Activated CD8-positive, alpha-beta T cell treated with anti-CD3 and anti-CD28 coated beads, Interleukin-2, amount 10 ng/mL, durations not matched to agents 7 days and 5 days (primary cell): ENCODE data around the gene NBEAL2. TPM values are rescaled to one million over a fixed set of nuclear protein-coding genes. Genes with fewer than 3 reads are reported as not detected.

ENCODE experiments used
- ATAC-seq: fragments of 150-1000 bp; cut with Tn5 transposase; one replicate; pipeline ENCODE4 v1.10.0; 2021; ENCODE audit warnings: moderate library complexity
- CTCF ChIA-PET: fragments of 350-600 bp; sonication (Branson Sonifier 250); formaldehyde crosslinking; loops from one replicate; lab custom pipeline; 2021; ENCODE audit warnings: antibody characterized with exemption; lab: Charles Lee
- POLR2A ChIA-PET: fragments of 350-600 bp; sonication (Branson Sonifier 250); formaldehyde crosslinking; loops from one replicate; lab custom pipeline; 2021; ENCODE audit warnings: antibody characterized with exemption; lab: Charles Lee
- DNase-seq: peaks from one replicate; pipeline ENCODE4 v3.0.0-alpha.2; 2020
- H3K27ac Mint-ChIP-seq: one replicate; pipeline ENCODE4 v1.8.0; 2021; ENCODE audit warnings: mild to moderate bottlenecking, mixed read lengths
- H3K27me3 Mint-ChIP-seq: one replicate; pipeline ENCODE4 v1.8.0; 2021; ENCODE audit warnings: low read depth, mixed read lengths
- H3K36me3 Mint-ChIP-seq: one replicate; pipeline ENCODE4 v1.8.0; 2021; ENCODE audit warnings: low read depth, mixed read lengths
- H3K4me1 Mint-ChIP-seq: one replicate; pipeline ENCODE4 v1.8.0; 2021; ENCODE audit warnings: low read depth, mixed read lengths
- H3K4me3 Mint-ChIP-seq: one replicate; pipeline ENCODE4 v1.8.0; 2021; ENCODE audit warnings: mild to moderate bottlenecking, mixed read lengths
- H3K9me3 Mint-ChIP-seq: one replicate; pipeline ENCODE4 v1.8.0; 2022; ENCODE audit warnings: mixed read lengths; ENCODE audit not compliant: insufficient read depth
- total RNA-seq, 2 experiments: library from RNA; stranded (reverse); gene quantifications; one replicate each; pipeline ENCODE4 v1.2.3, GENCODE V29; 2021

Gene NBEAL2
- total RNA-seq, 2 experiments from 2014 or later: 206 to 212 TPM

DNA sequence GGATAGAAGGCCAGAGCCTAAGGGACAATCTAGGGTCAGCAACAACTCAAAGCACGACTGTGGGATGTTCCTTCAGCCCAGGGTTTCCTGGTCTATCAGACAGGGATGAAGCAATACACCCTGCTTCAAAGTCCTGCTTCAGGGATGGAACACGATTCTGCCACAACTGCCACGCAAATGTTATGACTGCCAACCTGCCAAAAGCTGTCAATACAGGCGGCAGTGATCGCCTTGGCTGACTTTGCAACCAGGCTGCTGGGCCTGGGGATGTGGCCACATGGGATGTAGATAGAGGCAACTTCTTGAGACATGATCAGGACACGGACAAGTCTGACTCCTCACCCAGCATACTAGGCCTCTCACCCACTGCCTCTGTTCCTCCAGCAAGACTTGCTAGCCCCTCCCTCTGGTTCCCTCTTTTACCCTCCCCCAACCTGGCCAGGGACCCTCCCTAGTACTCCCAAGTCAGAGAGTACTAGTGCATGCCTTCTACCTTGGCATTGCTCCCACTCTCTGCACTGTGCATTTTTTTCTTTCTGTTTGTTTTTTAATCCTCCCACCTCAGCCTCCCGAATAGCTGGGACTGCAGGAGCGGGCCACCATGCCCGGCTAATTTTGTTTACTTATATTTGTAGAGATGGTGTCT, 10.6 kb upstream of the NBEAL2 start:
- DNase-seq (no peak), ATAC-seq (no peak)
- H3K4me1 Mint-ChIP-seq: peaks cover 84% of the 10 kb centered on the region
- H3K4me3 Mint-ChIP-seq: no peak overlapping the region
- no peaks in the 10 kb centered on the region for H3K27me3 Mint-ChIP-seq
- peaks cover 62% of the 10 kb centered on the region for H3K36me3 Mint-ChIP-seq
- H3K27ac Mint-ChIP-seq: peak overlapping the region; percentile 60
- H3K9me3 Mint-ChIP-seq: no peaks in the 10 kb centered on the region
- ChIA-PET POLR2A (interaction anchor here (1.2 to 2.2 kb wide), 4 partner anchors 7 to 22 kb away, joined by 3 to 8 read pairs (median 5); partner anchors contain the start of genes CCDC12 and NBEAL2), CTCF (interaction anchor here (1.3 to 2.7 kb wide), 4 partner anchors 10 to 74 kb away, joined by 3 to 12 read pairs (median 6); no protein-coding TSS in a partner anchor)

DNA sequence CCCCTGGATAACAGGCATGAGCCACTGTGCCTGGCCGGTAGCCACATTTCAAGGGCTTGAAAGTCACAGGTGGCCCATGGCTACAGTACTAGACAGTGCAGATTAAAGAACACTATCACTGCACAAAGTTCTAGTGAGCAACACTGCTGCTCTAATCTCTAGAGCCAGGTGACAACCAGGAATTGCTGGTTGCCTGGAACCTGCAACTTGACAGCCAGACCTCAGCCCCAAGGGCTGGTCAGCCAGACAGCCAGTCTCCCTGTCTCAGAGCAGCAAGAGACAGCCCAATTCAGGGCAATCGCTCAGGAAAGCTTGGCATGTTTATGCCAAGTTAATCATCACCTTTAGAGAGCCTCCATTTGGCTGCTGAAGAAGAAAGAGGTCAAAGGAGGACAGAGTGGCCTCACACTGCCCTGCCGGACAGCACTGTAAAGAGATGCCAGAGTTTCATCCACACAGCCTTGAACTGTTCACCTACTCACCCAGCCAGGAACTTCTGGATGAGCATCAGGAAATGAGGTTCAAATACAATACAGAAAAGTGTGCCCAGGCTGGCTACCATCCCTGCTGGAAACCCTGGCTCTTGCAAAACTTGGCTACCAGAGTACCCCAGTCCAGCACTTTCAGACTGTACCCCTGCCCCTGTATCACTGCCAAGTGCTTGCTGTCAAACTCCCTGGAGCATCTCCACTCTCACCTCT, 8.9 kb upstream of the NBEAL2 start:
- DNase-seq: no peak
- ATAC-seq: no peak
- Mint-ChIP-seq H3K9me3 (no peaks in the 10 kb centered on the region), H3K27ac (peak overlapping the region; percentile 71), H3K4me1 (peaks cover 90% of the 10 kb centered on the region), H3K4me3 (peak overlapping the region; percentile 71), H3K27me3 (no peaks in the 10 kb centered on the region), H3K36me3 (peaks cover 64% of the 10 kb centered on the region)
- ChIA-PET POLR2A (interaction anchor here (0.6 to 1.2 kb wide), 5 partner anchors 10 to 23 kb away, joined by 3 to 5 read pairs (median 3); partner anchors contain the start of gene NBEAL2), CTCF (interaction anchor here (1.0 to 1.9 kb wide), 3 partner anchors 11 to 75 kb away, joined by 3 to 8 read pairs (median 4); no protein-coding TSS in a partner anchor)

DNA sequence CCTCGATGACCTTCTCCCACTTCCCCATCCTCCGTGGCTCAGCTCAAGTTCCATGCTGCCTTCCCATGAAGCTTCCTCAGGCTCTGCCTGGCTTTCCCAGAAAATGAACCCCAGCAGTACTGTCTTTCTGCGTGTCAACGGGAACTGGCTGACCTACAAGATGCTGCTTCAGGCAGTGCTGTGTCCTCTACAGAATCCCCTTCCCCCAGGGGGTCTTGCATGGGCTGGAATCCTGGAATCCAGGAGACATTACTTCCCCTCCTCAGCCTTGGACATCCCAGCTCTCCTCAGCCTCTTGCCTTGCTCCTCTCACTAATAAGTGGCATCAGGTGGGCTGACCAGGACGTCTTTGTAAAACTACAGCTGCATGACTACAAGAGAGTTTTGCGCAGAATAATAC, 8.3 kb upstream of the NBEAL2 start:
- Mint-ChIP-seq H3K4me3 (peak overlapping the region; percentile 71), H3K27me3 (no peaks in the 10 kb centered on the region), H3K4me1 (peaks cover 87% of the 10 kb centered on the region), H3K27ac (peak overlapping the region; percentile 71), H3K9me3 (no peaks in the 10 kb centered on the region), H3K36me3 (peaks cover 62% of the 10 kb centered on the region)
- ChIA-PET POLR2A (interaction anchor here (0.6 to 1.3 kb wide), 4 partner anchors 9 to 23 kb away, joined by 3 to 5 read pairs (median 4); partner anchors contain the start of gene NBEAL2), CTCF (interaction anchor here (1.0 kb wide), 1 partner anchor 49 kb away, joined by 3 read pairs; no protein-coding TSS in a partner anchor)
- DNase-seq: no peak
- no peak for ATAC-seq

DNA sequence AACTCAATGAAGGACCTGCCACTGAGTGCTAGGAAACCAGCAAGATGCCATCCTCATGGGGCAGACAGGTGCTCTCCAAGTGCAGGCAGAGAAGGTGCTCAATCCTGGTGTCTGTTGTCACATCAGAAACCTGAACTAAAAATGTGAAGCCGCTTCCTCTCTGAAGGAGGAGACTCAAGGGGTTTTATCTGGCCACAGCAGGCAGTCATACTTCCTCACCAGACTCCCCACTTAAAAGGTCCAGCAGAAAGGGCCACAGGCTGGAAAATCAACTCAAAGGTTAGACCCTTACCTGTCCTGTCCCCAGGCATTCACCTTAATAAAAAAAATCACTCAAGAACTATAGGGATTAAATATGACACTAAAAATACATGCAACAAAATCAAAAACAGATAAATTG, 7.7 kb upstream of the NBEAL2 start:
- H3K27me3 Mint-ChIP-seq: no peaks in the 10 kb centered on the region
- peaks cover 65% of the 10 kb centered on the region for H3K36me3 Mint-ChIP-seq
- H3K27ac Mint-ChIP-seq: peak overlapping the region; percentile 71
- ChIA-PET CTCF (interaction anchor here (1.0 kb wide), 1 partner anchor 50 kb away, joined by 3 read pairs; no protein-coding TSS in a partner anchor), POLR2A (interaction anchor here (1.3 kb wide), 1 partner anchor 15 kb away, joined by 4 read pairs; no protein-coding TSS in a partner anchor)
- no peaks in the 10 kb centered on the region for H3K9me3 Mint-ChIP-seq
- peaks cover 83% of the 10 kb centered on the region for H3K4me1 Mint-ChIP-seq
- peak; percentile 54 for DNase-seq
- peak overlapping the region; percentile 71 for H3K4me3 Mint-ChIP-seq
- ATAC-seq: no peak

DNA sequence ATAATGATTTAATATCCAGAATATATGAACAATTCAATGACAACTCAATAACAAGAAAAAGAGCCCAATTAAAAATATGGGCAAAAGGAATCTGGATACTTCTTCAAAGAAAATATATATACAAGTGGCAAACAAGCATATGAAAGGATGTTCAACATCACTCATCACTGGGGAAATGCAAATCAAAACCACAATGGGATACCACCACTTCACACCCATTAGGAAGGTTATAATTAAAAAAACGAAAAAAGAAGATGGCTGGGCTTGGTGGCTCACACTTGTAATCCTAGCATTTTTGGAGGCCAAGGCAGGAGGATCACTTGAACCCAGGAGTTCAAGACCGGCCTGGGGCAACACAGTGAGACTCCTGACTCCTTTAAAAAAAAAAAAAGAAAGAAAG, 7.1 kb upstream of the NBEAL2 start:
- ATAC-seq: no peak
- Mint-ChIP-seq H3K36me3 (peaks cover 60% of the 10 kb centered on the region), H3K27me3 (no peaks in the 10 kb centered on the region), H3K4me3 (peak overlapping the region; percentile 71), H3K9me3 (no peaks in the 10 kb centered on the region), H3K4me1 (peaks cover 83% of the 10 kb centered on the region), H3K27ac (peak overlapping the region; percentile 80)
- ChIA-PET POLR2A (interaction anchor here (1.3 kb wide), 1 partner anchor 16 kb away, joined by 4 read pairs; no protein-coding TSS in a partner anchor), CTCF (interaction anchor here (1.0 kb wide), 1 partner anchor 50 kb away, joined by 3 read pairs; no protein-coding TSS in a partner anchor)
- DNase-seq: no peak

DNA sequence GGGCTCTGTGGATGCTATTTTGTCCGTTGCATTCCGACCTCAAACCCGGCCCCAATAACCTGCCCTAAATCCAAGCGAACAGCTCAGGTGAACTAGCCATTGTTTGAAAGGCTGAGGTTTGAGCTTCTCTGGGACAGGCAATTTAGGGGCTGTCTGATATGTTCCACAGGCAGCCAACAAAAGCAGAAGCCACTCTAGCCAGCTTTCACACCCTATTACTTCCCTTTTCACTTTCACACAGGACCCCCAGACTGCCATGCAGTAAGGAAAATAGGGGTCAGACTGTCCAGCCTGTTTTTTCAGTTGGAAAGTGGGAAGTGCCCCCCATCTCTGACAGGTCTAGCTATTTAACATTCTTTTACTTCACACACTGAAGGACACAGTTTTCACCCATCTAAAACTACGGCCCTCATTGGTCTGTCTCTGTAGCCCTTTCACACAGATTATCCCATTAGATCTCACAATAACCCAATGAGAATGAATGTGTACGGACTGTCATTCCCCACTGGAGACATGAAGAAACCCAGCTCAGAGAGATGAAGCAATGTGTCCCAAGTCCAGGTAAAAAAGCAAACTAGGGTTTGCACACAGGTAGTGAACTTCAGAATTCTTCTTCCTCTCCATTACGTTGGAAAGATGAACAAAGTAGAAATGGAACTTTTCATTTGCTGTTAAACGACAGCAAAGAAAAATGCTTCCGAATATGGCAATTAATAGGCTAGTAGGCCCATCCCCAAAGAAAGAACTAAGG, 4.9 kb upstream of the NBEAL2 start:
- Mint-ChIP-seq H3K27me3 (no peaks in the 10 kb centered on the region), H3K4me3 (peak overlapping the region; percentile 94), H3K36me3 (peaks cover 49% of the 10 kb centered on the region), H3K4me1 (peaks cover 77% of the 10 kb centered on the region), H3K9me3 (no peaks in the 10 kb centered on the region), H3K27ac (peak overlapping the region; percentile 65)
- DNase-seq (no peak), ATAC-seq (no peak)
- ChIA-PET CTCF (interaction anchor here (0.8 to 0.9 kb wide), 2 partner anchors 14 to 16 kb away, joined by 3 read pairs; no protein-coding TSS in a partner anchor), POLR2A (interaction anchor here (1.0 kb wide), 1 partner anchor 18 kb away, joined by 3 read pairs; no protein-coding TSS in a partner anchor)

DNA sequence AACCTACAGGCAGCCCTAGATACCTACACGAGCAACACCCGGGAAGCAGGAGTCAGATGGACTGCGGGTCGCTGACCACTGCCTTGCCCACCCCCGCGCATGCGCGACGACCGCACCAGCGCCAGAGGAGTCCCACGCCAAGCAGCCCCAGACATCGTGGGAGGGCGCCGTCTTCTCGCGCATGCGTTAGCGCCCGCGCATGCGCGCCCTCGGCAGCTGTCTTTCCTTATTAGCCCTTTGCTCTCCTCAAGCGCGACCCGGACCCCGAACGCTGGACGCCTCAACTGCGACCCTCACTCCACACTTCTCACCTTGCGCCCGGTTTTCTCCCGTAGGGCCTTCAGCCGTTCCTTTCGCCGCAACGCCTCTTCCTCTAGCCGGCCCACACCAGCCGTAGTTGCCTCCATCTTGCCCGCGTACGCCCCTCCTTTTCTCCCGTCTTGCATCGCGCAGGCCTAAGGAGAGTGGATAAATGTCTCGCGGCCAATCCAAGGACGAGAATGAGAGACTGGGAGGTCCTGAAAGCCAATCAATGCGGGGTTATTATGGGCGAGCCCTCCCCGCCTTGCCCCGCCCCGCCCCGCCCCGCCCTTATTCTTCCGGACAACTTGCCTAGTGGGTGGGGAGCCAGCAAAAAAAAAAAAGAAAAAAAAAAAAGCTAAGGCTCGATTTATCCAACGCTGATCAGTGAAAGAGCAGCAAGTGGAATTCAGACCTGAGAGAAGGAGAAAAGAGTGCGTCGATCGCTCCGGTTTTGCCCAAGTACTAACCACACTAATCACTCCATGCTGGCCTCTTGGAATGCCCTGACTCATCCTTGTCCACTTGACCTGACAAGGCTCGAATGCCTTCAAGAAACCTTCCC, 2.9 kb upstream of the NBEAL2 start, which contains the start of gene CCDC12:
TSS of gene CCDC12 (minus strand) at position 420 of the 865 bp plus-strand sequence. CDS start at position 407, 13 bp downstream.
- peaks cover 66% of the 10 kb centered on the region for H3K4me1 Mint-ChIP-seq
- H3K4me3 Mint-ChIP-seq: peak within 1 kb of the TSS; percentile 94
- peak within 1 kb of the TSS; percentile 95 for H3K27ac Mint-ChIP-seq
- ATAC-seq (peak; percentile 84), DNase-seq (peak; percentile 97)
- POLR2A ChIA-PET: interaction anchor here (1.0 to 4.7 kb wide), 5 partner anchors 8 to 188 kb away, joined by 3 to 22 read pairs (median 4); partner anchors contain the start of gene SETD2
- no peaks in the 10 kb centered on the region for H3K9me3 Mint-ChIP-seq
- H3K27me3 Mint-ChIP-seq: no peaks in the 10 kb centered on the region
- peaks cover 38% of the 10 kb centered on the region for H3K36me3 Mint-ChIP-seq
- CTCF ChIA-PET: interaction anchor here (1.0 to 1.2 kb wide), 2 partner anchors 18 to 53 kb away, joined by 4 to 8 read pairs; no protein-coding TSS in a partner anchor

DNA sequence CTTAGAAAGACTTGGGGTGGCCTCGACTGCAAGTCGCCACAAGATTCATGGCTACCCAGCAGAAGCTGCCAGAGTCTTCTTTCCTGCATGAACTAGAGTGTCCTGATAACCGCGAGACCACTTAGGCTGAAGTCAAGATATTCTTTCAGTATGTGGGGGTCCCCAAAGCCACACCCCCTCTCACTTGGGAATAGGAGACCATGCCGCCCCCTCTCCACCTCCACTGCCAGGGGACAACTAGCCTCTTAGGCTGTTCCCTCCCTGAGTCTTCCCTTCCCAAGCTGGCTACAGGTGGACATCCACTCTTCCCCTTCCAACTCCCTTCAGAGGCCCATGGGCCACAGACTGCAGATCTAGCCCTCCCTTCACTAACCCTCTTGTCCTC, 1.7 kb upstream of the NBEAL2 start:
- H3K27me3 Mint-ChIP-seq: no peaks in the 10 kb centered on the region
- peak overlapping the region; percentile 82 for H3K27ac Mint-ChIP-seq
- ChIA-PET POLR2A (interaction anchor here (1.7 to 4.7 kb wide), 5 partner anchors 9 to 27 kb away, joined by 5 to 22 read pairs (median 11); no protein-coding TSS in a partner anchor), CTCF (interaction anchor here (0.6 kb wide), 1 partner anchor 53 kb away, joined by 3 read pairs; no protein-coding TSS in a partner anchor)
- DNase-seq: no peak
- H3K9me3 Mint-ChIP-seq: no peaks in the 10 kb centered on the region
- H3K36me3 Mint-ChIP-seq: peaks cover 33% of the 10 kb centered on the region
- H3K4me3 Mint-ChIP-seq: peak overlapping the region; percentile 94
- H3K4me1 Mint-ChIP-seq: peaks cover 65% of the 10 kb centered on the region
- ATAC-seq: no peak

DNA sequence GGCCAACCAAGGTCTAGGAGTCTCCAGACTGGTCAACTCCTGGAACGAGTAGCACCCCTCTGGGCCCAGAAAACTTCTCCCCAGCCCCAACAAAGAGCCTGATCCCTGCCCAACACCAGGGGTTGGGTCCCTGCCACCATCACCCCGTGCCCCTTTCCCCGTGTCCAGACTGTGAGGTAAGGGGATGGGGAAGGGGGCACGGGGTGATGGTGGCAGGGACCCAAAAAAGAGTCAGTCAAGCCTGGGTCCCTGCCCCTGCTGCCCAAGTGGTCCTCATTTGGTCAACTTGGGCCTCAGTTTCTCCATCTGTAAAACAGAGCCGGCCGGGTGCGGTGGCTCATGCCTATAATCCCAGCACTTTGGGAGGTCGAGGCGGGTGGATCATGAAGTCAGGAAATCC, 1.1 kb upstream of the NBEAL2 start:
- H3K4me3 Mint-ChIP-seq: peak overlapping the region; percentile 94
- CTCF ChIA-PET: interaction anchor here (0.6 to 1.4 kb wide), 2 partner anchors 53 to 54 kb away, joined by 3 read pairs; no protein-coding TSS in a partner anchor
- no peaks in the 10 kb centered on the region for H3K9me3 Mint-ChIP-seq
- ATAC-seq (no peak), DNase-seq (no peak)
- H3K27ac Mint-ChIP-seq: peak overlapping the region; percentile 89
- H3K27me3 Mint-ChIP-seq: no peaks in the 10 kb centered on the region
- peaks cover 33% of the 10 kb centered on the region for H3K36me3 Mint-ChIP-seq
- POLR2A ChIA-PET: interaction anchor here (0.7 to 4.7 kb wide), 7 partner anchors 9 to 1289 kb away, joined by 3 to 22 read pairs (median 11); partner anchors contain the start of gene SACM1L
- peaks cover 63% of the 10 kb centered on the region for H3K4me1 Mint-ChIP-seq
